Activated naive CD4-positive, alpha-beta T cell treated with anti-CD3 and anti-CD28 coated beads, Interleukin-2, amount 50 U/mL, for 72 hours (primary cell): Measurements from ENCODE around the gene SNRPA. TPM values are rescaled to one million over a fixed set of nuclear protein-coding genes. Genes with fewer than 3 reads are reported as not detected.

Experiments
- ATAC-seq, 2 donors: fragments of 150-1000 bp; cut with Tn5 transposase; 2 replicates each; pipeline ENCODE4 v1.10.0; 2021; ENCODE audit warnings: mild to moderate bottlenecking in 2 of 2, moderate library complexity in 2 of 2
- DNase-seq, 2 donors: peaks; one replicate each; pipeline ENCODE4 v3.0.0; 2021 to 2022; ENCODE audit warnings: low spot score in 2 of 2
- H3K27ac Mint-ChIP-seq, 2 donors: one replicate each; pipeline ENCODE4 v1.8.0; 2022; ENCODE audit warnings: mild to moderate bottlenecking in 2 of 2, mixed read lengths in 2 of 2
- H3K36me3 Mint-ChIP-seq, 2 donors: one replicate each; pipeline ENCODE4 v1.8.0; 2022; ENCODE audit warnings: mixed read lengths in 2 of 2
- H3K9me3 Mint-ChIP-seq, 2 donors: one replicate each; pipeline ENCODE4 v1.8.0; 2022; ENCODE audit warnings: mixed read lengths in 2 of 2
- total RNA-seq, 2 donors: library from RNA; stranded (reverse); gene quantifications; one replicate each; pipeline ENCODE4 v1.2.3, GENCODE V29; 2022

Gene SNRPA
- total RNA-seq, 2 donors from 2014 or later = 197 to 227 TPM

DNA sequence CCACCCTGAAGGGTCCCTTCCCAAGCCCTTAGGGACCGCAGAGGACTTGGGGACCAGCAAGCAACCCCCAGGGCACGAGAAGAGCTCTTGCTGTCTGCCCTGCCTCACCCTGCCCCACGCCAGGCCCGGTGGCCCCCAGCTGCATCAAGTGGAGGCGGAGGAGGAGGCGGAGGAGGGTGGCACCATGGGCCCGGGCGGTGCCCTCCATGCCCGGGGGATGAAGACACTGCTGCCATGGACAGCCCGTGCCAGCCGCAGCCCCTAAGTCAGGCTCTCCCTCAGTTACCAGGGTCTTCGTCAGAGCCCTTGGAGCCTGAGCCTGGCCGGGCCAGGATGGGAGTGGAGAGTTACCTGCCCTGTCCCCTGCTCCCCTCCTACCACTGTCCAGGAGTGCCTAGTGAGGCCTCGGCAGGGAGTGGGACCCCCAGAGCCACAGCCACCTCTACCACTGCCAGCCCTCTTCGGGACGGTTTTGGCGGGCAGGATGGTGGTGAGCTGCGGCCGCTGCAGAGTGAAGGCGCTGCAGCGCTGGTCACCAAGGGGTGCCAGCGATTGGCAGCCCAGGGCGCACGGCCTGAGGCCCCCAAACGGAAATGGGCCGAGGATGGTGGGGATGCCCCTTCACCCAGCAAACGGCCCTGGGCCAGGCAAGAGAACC is 49.5 kb downstream of the SNRPA start:
- H3K27ac Mint-ChIP-seq = peak overlapping the region; percentile 94 to 98
- peaks cover 24 to 37% of the 10 kb centered on the region in 2 donors for H3K36me3 Mint-ChIP-seq
- DNase-seq (no peak), ATAC-seq (no peak)
- H3K9me3 Mint-ChIP-seq = no peaks in the 10 kb centered on the region

DNA sequence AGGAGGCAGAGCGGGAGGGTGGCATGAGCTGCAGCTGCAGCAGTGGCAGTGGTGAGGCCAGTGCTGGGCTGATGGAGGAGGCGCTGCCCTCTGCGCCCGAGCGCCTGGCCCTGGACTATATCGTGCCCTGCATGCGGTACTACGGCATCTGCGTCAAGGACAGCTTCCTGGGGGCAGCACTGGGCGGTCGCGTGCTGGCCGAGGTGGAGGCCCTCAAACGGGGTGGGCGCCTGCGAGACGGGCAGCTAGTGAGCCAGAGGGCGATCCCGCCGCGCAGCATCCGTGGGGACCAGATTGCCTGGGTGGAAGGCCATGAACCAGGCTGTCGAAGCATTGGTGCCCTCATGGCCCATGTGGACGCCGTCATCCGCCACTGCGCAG is 50.0 kb downstream of the SNRPA start:
- H3K27ac Mint-ChIP-seq = peak overlapping the region in 1 of 2 donors; percentile 98
- DNase-seq = no peak
- H3K9me3 Mint-ChIP-seq = no peaks in the 10 kb centered on the region

DNA sequence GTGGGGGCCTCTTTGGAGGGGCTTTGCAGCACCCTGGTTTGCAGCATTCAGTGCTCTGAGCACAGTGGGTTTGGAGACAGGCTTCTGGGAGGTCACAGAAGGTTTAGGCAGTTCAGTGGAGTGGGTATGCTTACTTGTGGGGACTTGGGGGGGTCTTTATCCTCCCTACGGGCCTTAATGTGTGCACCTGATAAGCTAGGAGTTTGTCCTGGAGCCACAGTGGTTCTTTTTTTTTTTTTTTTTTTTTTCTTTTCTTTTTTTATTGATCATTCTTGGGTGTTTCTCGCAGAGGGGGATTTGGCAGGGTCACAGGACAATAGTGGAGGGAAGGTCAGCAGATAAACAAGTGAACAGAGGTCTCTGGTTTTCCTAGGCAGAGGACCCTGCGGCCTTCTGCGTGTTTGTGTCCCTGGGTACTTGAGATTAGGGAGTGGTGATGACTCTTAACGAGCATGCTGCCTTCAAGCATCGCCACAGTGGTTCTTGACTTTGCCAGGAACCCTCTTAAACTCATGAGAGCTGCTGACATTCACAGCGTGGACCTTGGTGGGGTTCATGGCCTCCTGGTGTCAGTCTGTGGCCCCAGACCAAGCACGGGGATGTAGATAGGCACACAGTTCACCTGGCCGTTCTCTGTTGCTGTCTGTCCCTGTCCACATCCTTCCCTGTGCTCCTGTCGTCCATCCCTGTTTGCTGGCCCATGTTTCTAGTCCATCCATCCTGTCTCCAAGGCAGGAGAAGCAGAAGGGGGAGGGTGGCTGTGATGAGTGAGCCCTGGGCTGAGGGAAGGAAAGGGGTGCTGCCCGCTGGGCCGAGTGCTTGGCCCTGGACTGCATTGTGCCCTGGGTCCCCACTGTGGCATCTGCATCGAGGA is 50.7 kb downstream of the SNRPA start:
- H3K36me3 Mint-ChIP-seq = peaks cover 24 to 39% of the 10 kb centered on the region in 2 donors

More for the DNA sequence above, 50.0 kb downstream of the SNRPA start:
- no peak for ATAC-seq
- H3K36me3 Mint-ChIP-seq = peaks cover 24 to 37% of the 10 kb centered on the region in 2 donors

DNA sequence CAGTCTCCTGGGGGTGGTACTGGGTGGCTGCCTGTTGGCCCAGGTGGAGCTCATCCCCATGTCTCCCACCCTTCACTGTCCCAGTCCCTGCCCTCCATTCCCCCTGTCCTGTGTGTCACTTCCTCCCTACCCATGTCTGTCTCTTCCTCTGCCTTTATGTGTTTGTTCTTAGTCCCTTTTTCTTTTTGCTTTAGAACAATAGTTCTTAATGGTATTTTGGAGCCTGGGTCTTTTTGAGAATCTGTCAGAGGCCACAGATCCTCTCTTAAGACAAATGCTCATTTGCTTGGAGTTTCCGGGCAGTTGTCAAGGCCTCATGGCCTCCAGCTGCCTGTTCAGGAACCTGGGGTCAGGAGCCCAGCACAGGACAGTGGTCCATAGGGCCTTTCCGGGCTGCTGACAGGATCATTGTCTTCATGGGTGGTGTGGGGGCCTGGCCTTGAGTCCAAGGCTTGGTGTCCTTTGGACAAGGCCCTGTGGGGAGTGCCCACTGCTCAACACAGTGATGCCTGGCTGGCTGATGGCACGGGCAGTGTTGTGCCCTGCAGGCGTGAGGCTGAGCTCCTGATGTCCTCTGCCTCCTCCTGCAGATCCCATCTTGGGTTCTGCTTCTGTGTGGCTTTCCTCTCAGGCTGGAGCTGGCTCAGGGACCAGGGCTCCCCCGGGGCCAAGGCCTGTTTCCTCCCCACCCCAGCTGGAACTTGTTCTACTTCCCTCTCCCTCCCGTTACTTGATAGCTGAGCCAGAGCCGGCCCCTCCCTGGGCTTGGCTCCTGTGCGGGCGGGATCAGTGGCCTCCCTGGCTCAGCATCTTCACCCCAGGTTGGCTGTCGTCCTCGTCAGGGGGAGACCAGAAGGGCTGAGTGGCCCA is 51.5 kb downstream of the SNRPA start:
- no peak for DNase-seq
- H3K36me3 Mint-ChIP-seq = peaks cover 24 to 42% of the 10 kb centered on the region in 2 donors

More for the DNA sequence above, 50.7 kb downstream of the SNRPA start:
- no peak for ATAC-seq
- H3K27ac Mint-ChIP-seq = peak overlapping the region; percentile 79 to 85
- no peak for DNase-seq
- no peaks in the 10 kb centered on the region for H3K9me3 Mint-ChIP-seq

DNA sequence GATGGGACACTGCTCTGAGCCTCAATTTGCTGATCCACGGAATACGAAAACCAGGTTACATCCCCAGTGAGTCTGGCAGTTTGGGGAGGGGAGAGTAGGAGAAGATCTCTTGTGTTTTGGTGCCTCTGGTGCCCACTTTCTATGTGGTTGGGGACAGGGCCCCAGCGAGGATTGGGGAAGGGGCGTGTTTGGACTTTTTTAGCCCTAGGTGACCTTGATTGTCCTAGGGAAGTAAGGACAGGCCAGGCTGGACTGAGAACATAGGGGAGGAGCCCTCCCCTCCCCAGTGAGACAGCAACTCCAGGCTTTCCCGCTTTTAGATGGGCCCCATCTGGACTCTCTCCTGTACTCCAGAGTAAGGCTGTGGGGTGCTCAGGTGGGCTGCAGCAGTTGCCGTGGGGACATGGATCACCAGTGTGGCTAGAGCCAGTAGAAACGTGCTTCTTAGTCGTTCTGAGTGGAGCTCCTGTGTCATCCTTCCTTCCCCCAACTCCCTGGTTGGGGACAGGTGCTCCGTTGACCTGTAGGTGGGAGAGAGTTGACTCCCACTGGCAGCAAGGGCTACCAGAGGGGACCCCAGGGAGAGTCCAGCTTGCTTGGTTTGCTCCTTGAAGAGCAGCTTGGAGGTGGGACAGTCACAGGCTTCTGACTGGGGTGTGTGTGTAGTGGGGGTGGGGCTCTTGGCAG is 52.3 kb downstream of the SNRPA start:
- Mint-ChIP-seq H3K36me3 (peaks cover 23 to 40% of the 10 kb centered on the region in 2 donors), H3K27ac (peak overlapping the region; percentile 85 to 88), H3K9me3 (no peaks in the 10 kb centered on the region)
- DNase-seq (no peak), ATAC-seq (no peak)

More for the DNA sequence above, 51.5 kb downstream of the SNRPA start:
- no peak for ATAC-seq
- no peaks in the 10 kb centered on the region for H3K9me3 Mint-ChIP-seq
- peak overlapping the region; percentile 85 to 88 for H3K27ac Mint-ChIP-seq

DNA sequence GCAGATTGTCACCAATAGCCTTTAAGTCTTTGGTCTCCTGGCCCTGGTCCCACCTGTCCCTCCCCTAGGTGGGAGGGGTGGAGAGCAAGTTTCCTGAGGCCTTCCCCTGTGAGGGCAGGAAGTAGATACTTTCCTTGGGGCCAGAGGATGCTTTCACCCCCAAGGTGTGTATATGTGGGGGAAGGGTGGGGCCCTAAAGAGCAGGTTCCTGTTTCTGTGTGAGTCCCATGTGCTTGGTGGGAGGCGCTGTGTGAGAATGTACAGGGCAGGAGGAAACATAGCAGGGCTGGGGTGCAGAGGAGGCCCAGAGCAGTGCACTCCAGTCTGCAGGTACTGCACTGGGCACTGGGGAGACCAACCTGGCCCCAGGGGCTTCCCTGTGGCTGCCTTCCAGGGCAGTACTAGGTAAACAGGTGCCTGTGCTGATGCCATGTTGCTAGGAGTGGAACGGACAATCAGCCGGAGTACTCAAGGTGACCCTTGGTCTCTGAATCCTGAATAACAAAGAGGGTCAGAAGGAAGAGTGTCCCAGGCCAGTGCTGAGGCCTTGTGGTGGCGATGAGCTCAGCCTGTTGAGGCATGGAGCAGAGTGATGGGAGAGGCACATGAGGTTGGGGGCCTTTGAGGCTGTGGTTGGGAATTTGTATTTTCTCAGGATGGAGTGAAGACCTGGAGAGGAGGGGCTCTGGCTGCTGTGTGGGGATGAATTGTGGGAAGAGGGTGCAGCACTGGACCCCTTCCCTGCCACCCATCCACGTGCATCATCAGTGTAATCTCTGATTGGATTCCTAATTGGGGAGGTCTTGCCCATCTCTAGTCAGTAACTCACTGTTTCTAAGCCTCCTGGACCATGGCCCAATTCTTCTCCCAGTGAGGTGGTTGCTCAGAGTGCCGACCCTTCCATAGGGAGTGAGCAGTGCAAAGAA is 53.1 kb downstream of the SNRPA start:
- peaks cover 18 to 36% of the 10 kb centered on the region in 2 donors for H3K36me3 Mint-ChIP-seq
- DNase-seq = peak in 1 of 2 donors; percentile 70
- peak; percentile 21 to 58 for ATAC-seq
- no peaks in the 10 kb centered on the region for H3K9me3 Mint-ChIP-seq
- H3K27ac Mint-ChIP-seq = peak overlapping the region; percentile 85 to 88

DNA sequence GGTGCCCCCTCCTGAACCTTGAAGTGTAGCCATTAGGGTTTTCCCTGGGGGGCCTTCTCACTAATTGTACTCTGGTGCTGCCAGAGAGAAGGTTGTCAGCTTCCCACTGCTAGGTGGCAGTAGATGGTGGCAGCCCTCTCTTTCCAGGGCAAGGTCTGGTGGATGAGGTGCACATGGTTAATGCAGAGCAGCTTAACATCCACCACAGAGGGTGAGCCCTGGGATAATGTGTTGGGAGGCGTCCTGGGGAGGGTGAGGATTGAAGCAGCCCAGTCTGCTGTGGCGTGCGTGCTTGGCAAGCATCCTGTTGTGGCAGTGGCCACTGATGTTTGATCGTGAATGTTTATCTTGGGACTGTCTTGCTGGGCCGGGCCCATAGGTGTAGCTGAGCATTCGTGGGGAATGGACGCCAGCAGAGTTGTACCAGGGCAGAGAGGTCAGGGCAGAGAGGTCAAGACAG is 53.8 kb downstream of the SNRPA start:
- Mint-ChIP-seq H3K9me3 (no peaks in the 10 kb centered on the region), H3K27ac (peak overlapping the region; percentile 85 to 88), H3K36me3 (peaks cover 17 to 34% of the 10 kb centered on the region in 2 donors)
- ATAC-seq (no peak), DNase-seq (no peak)

DNA sequence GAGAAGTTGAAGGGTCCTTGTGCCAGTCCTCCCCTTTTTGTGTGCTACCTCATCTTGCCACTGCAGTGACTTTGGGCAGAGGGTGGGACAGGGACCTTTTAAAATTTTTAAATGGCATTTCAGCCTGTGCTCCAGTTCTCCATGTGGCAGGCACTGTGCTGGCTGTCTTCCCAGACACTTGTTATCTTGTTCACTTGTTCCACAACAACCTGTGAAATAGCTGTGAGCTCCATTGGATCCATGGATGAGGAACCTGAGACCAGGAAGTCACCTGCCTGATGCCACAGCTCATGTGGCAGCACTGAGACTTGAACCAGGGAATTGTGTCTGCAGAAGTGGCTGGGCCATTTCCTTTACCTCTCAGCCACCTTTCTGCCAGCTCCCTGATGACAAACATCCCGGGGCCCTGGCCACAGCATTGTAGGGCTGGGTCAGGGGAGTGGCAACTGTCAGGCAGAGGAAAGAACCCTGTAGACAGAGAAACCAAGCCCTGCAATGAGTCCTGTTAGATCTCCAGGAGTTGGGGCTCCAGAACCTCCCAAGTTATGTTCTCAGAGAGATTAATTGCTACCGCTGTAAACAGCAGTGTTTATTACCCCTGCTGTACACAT is 54.4 kb downstream of the SNRPA start:
- peaks cover 12 to 28% of the 10 kb centered on the region in 2 donors for H3K36me3 Mint-ChIP-seq
- peak overlapping the region; percentile 85 to 88 for H3K27ac Mint-ChIP-seq
- no peaks in the 10 kb centered on the region for H3K9me3 Mint-ChIP-seq
- ATAC-seq (no peak), DNase-seq (no peak)

DNA sequence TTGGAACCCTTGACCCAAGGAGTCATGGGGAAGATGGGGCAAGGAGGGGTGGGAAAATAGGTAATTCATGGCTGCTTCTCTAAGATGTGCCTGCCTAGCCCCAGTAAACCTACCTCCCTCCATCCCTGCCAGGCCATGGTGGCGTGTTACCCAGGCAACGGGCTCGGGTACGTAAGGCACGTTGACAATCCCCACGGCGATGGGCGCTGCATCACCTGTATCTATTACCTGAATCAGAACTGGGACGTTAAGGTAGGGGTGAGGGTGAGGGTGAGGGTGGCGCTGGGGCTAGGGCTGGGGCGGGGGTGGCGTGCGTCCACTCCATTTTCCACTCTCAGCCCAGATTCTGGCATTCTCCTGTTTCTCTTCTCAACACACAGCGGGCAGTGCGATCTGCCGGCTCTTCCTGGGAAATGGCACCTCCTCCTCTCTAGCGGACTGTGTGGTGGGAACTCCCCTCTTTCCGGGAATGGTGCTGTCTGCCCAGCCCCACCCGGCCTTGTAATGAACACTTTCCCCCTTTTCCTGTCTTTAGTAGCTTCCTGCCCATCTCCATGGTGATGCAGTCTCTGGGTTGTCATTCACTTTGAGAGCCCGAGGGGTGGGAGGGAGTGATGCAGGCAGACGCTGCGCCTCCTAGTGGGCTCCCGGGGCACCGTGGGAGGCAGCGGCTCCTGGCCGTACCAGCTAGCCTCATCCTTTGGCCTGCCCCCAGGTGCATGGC is 55.6 kb downstream of the SNRPA start:
- Mint-ChIP-seq H3K27ac (peak overlapping the region; percentile 85 to 97), H3K9me3 (no peaks in the 10 kb centered on the region), H3K36me3 (peaks cover 6 to 22% of the 10 kb centered on the region in 2 donors)
- ATAC-seq (peak; percentile 61 to 63), DNase-seq (peak; percentile 82 to 85)

DNA sequence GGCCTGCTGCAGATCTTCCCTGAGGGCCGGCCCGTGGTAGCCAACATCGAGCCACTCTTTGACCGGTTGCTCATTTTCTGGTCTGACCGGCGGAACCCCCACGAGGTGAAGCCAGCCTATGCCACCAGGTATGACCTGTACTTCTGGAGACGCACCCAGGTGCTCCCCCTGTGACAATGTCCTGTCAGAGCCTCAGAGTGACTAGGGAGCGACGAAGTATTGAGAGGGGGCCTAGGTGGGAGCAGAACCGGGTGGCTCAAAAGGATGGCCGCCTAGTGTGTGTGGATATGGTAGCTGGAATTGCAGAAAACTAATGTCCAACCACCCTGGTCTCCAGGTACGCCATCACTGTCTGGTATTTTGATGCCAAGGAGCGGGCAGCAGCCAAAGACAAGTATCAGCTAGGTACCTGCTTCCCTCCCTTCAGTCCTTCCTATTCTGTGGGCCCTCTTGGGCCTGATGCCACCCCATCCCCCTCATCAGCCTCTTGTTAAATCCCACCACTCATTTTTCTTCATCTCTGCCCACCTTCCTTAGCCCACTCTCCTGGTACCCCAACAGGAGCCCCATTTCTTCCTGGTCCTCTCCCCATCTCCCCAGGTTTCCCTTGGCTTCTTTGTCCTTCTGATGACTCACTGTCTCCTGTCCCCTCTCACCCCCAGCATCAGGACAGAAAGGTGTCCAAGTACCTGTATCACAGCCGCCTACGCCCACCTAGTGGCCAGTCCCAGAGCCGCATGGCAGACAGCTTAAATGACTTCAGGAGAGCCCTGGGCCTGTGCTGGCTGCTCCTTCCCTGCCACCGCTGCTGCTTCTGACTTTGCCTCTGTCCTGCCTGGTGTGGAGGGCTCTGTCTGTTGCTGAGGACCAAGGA is 56.4 kb downstream of the SNRPA start:
- Mint-ChIP-seq H3K36me3 (peaks cover 0 to 14% of the 10 kb centered on the region in 2 donors), H3K27ac (peak overlapping the region; percentile 52 to 85), H3K9me3 (no peaks in the 10 kb centered on the region)
- DNase-seq (no peak), ATAC-seq (no peak)

DNA sequence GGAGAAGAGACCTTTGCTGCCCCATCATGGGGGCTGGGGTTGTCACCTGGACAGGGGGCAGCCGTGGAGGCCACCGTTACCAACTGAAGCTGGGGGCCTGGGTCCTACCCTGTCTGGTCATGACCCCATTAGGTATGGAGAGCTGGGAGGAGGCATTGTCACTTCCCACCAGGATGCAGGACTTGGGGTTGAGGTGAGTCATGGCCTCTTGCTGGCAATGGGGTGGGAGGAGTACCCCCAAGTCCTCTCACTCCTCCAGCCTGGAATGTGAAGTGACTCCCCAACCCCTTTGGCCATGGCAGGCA is 57.0 kb downstream of the SNRPA start:
- ATAC-seq (no peak), DNase-seq (no peak)
- peaks cover 0 to 11% of the 10 kb centered on the region in 2 donors for H3K36me3 Mint-ChIP-seq
- no peaks in the 10 kb centered on the region for H3K9me3 Mint-ChIP-seq
- peak overlapping the region; percentile 52 to 85 for H3K27ac Mint-ChIP-seq

DNA sequence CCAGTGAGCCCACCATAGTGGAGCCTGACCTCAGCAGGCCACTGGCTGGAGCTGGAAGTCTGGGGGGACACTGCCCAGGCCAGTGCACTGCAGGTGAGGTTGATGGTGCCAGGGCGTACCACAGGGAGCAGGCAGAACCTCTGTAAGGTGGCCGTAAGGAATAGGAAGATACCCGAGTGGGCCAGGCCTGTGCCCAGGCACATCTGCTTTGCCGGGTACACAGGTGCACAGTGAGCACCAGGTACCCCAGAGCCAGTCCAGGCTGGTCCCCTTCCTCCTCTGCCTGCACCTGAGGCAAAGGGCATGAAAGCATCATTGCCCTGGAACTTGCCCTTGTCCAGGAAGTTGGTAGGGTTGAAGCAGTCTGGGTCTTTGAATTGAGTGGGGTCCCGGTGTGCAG is 57.5 kb downstream of the SNRPA start:
- ATAC-seq (no peak), DNase-seq (no peak)
- H3K9me3 Mint-ChIP-seq = no peaks in the 10 kb centered on the region
- H3K27ac Mint-ChIP-seq = peak overlapping the region in 1 of 2 donors; percentile 25
- H3K36me3 Mint-ChIP-seq = peaks cover 0 to 11% of the 10 kb centered on the region in 2 donors

DNA sequence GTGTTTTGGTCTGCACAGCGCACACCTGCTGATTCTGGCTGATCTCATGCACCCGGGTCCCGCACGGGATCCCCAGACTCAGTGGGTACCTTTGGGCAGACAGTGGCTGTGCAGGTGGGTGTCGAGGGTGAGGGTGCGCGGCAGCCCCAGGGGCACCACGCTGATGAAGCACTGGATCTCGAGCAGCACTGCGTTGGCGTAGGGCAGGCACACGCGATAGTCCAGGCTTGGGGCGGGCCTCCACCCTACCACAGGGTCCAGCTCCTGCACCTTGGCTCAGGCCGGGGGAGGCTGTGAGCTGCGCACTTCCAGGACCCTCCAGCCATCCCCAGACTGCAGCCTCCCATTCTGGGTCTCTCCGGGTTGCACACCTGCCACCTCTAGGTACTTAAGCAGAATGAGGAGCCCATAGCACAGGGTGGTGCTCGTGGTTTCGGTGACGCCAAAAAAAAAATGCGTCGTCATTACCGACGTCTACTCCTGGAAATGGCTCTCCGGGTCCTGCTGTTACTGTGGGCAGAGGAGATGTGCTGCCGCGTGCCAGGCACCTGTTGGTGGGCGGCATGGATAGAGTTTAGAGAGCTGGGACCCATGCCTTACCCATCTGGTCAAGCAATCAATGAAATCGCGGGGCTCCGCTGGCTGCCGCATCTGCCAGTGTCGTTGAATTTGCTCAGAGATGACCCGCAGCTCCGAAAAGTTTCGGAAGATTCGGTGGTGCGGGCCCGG is 58.5 kb downstream of the SNRPA start:
- no peak for ATAC-seq
- Mint-ChIP-seq H3K27ac (peak overlapping the region; percentile 25 to 44), H3K9me3 (no peaks in the 10 kb centered on the region), H3K36me3 (peaks cover 0 to 5% of the 10 kb centered on the region in 2 donors)
- no peak for DNase-seq
